ENCODE measurements around the gene SNX5. TPM values are rescaled to one million over a fixed set of nuclear protein-coding genes. Genes with fewer than 3 reads are reported as not detected.

The SNX5 gene
- total and polyA plus RNA-seq, 2 of the 8 experiments (the other 6 are each of a cell fraction or from before 2014, with no cell fraction given) = 155 to 194 TPM

GRCh38 chr20:17969278-17969883, 787 bp upstream of the SNX5 start (continued):
- TF ChIP-seq CTBP2 (IDR thresholded peaks at IDR 0.05; ENCODE audit: borderline replicate concordance, insufficient read depth, insufficient read length, low read length) (no peak), MAX (IDR thresholded peaks at IDR 0.05) (no peak), HDAC2 (IDR thresholded peaks at IDR 0.05; ENCODE audit: borderline replicate concordance in 1 of 2, low read depth in 2 of 2, low read length in 2 of 2) (no peak; a peak in 1 of 4 replicates), HDAC6 (IDR thresholded peaks at IDR 0.05; ENCODE audit: low read depth, low read length) (no peak), E2F6 (IDR thresholded peaks at IDR 0.05) (no peak), EP300 (IDR thresholded peaks at IDR 0.05; ENCODE audit: borderline replicate concordance in 1 of 2, low read depth in 2 of 2, low read length in 2 of 2) (no peak), KDM1A (IDR thresholded peaks at IDR 0.05; ENCODE audit: borderline replicate concordance, low read length) (no peak), SIN3A (conservative IDR thresholded peaks at IDR 0.05 in 1 of 2, IDR thresholded peaks at IDR 0.05 in 1 of 2; ENCODE audit: low read depth in 1 of 2, low read length in 2 of 2) (peak; percentile 4 to 82; a peak in 2 of 4 replicates), JUN (IDR thresholded peaks at IDR 0.05; ENCODE audit: low read depth, low read length) (no peak), TBP (IDR thresholded peaks at IDR 0.05; ENCODE audit: low read depth, low read length) (no peak), NANOG (IDR thresholded peaks at IDR 0.05; ENCODE audit: insufficient read depth, low read depth, low read length, poor library complexity, severe bottlenecking) (no peak), TEAD4 (IDR thresholded peaks at IDR 0.05; ENCODE audit: low read depth, low read length) (peak; percentile 37; the same call in 1 of the 2 replicates), BACH1 (IDR thresholded peaks at IDR 0.05; ENCODE audit: low read length) (no peak), SRF (IDR thresholded peaks at IDR 0.05; ENCODE audit: low read depth, low read length) (no peak), SP1 (IDR thresholded peaks at IDR 0.05; ENCODE audit: low read depth, low read length) (no peak), KDM4A (IDR thresholded peaks at IDR 0.05; ENCODE audit: low read depth, low read length, severe bottlenecking) (no peak)
